HCT116 (cell line): Measurements from ENCODE around the gene KLF3.

Experiments used
- CEBPB ChIP-seq: IDR thresholded peaks from 2 replicates; pipeline ENCODE4 v1.6.1; 2012; ENCODE audit warnings: low read depth
- EGR1 ChIP-seq: IDR thresholded peaks from 2 replicates; pipeline ENCODE4 v1.6.1; 2012; ENCODE audit warnings: low read depth
- EZH2 ChIP-seq: fragments of 200-600 bp; sonication (generic); IDR thresholded peaks from 2 replicates; pipeline ENCODE4 v1.6.1; 2017; ENCODE audit warnings: antibody characterized with exemption, mixed run types
- POLR2A ChIP-seq: IDR thresholded peaks from 2 replicates; pipeline ENCODE4 v1.7.0; 2011; ENCODE audit warnings: borderline replicate concordance; ENCODE audit not compliant: insufficient read depth, insufficient read length; ENCODE audit errors: extremely low read depth
- RAD21 ChIP-seq: IDR thresholded peaks from 2 replicates; pipeline ENCODE4 v1.6.1; 2012; ENCODE audit warnings: low read depth, mild to moderate bottlenecking
- SIN3A ChIP-seq: IDR thresholded peaks from 2 replicates; pipeline ENCODE4 v1.6.1; 2012; ENCODE audit warnings: low read depth
- SP1 ChIP-seq: IDR thresholded peaks from 2 replicates; pipeline ENCODE4 v1.6.1; 2012; ENCODE audit warnings: low read depth
- TCF7L2 ChIP-seq: IDR thresholded peaks from 2 replicates; pipeline ENCODE4 v1.7.0; 2011; ENCODE audit warnings: borderline replicate concordance, inconsistent platforms; ENCODE audit not compliant: insufficient read depth, insufficient read length; ENCODE audit errors: extremely low read depth
- ZNF274 ChIP-seq: fragments of 200-500 bp; sonication (Bioruptor generic); IDR thresholded peaks from 2 replicates; pipeline ENCODE4 v1.6.1; 2014; ENCODE audit warnings: mild to moderate bottlenecking, low read depth, low read length, inconsistent platforms
- TF ChIP-seq, protein P1 (sequence below), 3 experiments: fragments of 200-600 bp in 1 of 3; sonication (generic) in 1 of 3; IDR thresholded peaks in 2 of 3; conservative IDR thresholded peaks in 1 of 3; 2 replicates each; pipeline ENCODE4 v1.5.1; 2012 to 2017; ENCODE audit warnings: low read depth in 2 of 3, low read length in 2 of 3, antibody characterized with exemption in 1 of 3, borderline replicate concordance in 1 of 3, control low read depth in 1 of 3, mild to moderate bottlenecking in 1 of 3, mixed read lengths in 1 of 3, mixed run types in 1 of 3, moderate library complexity in 1 of 3; ENCODE audit not compliant: insufficient read depth in 1 of 3
- TF ChIP-seq, protein P2 (sequence below): IDR thresholded peaks from 2 replicates; pipeline ENCODE4 v1.6.1; 2012

- TF ChIP-seq POLR2A (no peak), CEBPB (no peak), EGR1 (no peak), SIN3A (no peak), EZH2 (no peak), RAD21 (no peak), SP1 (no peak), TCF7L2 (no peak), ZNF274 (no peak)
- TF ChIP-seq, protein P1, sequence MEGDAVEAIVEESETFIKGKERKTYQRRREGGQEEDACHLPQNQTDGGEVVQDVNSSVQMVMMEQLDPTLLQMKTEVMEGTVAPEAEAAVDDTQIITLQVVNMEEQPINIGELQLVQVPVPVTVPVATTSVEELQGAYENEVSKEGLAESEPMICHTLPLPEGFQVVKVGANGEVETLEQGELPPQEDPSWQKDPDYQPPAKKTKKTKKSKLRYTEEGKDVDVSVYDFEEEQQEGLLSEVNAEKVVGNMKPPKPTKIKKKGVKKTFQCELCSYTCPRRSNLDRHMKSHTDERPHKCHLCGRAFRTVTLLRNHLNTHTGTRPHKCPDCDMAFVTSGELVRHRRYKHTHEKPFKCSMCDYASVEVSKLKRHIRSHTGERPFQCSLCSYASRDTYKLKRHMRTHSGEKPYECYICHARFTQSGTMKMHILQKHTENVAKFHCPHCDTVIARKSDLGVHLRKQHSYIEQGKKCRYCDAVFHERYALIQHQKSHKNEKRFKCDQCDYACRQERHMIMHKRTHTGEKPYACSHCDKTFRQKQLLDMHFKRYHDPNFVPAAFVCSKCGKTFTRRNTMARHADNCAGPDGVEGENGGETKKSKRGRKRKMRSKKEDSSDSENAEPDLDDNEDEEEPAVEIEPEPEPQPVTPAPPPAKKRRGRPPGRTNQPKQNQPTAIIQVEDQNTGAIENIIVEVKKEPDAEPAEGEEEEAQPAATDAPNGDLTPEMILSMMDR (IDR thresholded peaks at IDR 0.05 in 2 of 3, conservative IDR thresholded peaks at IDR 0.05 in 1 of 3; ENCODE audit: borderline replicate concordance in 1 of 3, insufficient read depth in 1 of 3, low read depth in 2 of 3, low read length in 2 of 3): no peak
- TF ChIP-seq, protein P2, sequence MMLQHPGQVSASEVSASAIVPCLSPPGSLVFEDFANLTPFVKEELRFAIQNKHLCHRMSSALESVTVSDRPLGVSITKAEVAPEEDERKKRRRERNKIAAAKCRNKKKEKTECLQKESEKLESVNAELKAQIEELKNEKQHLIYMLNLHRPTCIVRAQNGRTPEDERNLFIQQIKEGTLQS: no peak
Observed at GRCh38 chr4:38615847-38616246, 48.2 kb upstream of the KLF3 start.
